DOHH2 (cell line): ENCODE data around the gene TMEM140.

Source experiments
- H3F3A ChIP-seq: fragments of 200-600 bp; sonication (generic), shearing (Covaris generic); 2 replicates; pipeline ENCODE4 v1.6.0; 2016; ENCODE audit warnings: antibody characterized with exemption, mild to moderate bottlenecking; ENCODE audit not compliant: control insufficient read depth, insufficient read depth
- H3K27ac ChIP-seq: fragments of 200-600 bp; sonication (generic); 2 replicates; pipeline ENCODE4 v1.5.1; 2014; ENCODE audit warnings: low read depth, mild to moderate bottlenecking, low read length, moderate library complexity
- H3K27me3 ChIP-seq: fragments of 200-600 bp; sonication (generic); 2 replicates; pipeline ENCODE4 v1.6.1; 2014; ENCODE audit warnings: mild to moderate bottlenecking, low read length, mixed read lengths; ENCODE audit not compliant: control insufficient read depth
- H3K36me3 ChIP-seq: fragments of 200-600 bp; sonication (generic); 2 replicates; pipeline ENCODE4 v1.6.1; 2014; ENCODE audit warnings: mild to moderate bottlenecking, low read length, moderate library complexity, mixed read lengths; ENCODE audit not compliant: control insufficient read depth
- H3K4me1 ChIP-seq: fragments of 200-600 bp; sonication (generic); 2 replicates; pipeline ENCODE4 v1.6.1; 2014; ENCODE audit warnings: mild to moderate bottlenecking, low read length, mixed read lengths; ENCODE audit not compliant: control insufficient read depth
- H3K4me2 ChIP-seq: fragments of 200-600 bp; sonication (generic); 2 replicates; pipeline ENCODE4 v1.6.0; 2014; ENCODE audit warnings: mild to moderate bottlenecking, low read length, moderate library complexity
- H3K4me3 ChIP-seq: fragments of 200-600 bp; sonication (generic); 2 replicates; pipeline ENCODE4 v1.5.1; 2014; ENCODE audit warnings: mild to moderate bottlenecking, low read length, mixed read lengths
- H3K79me2 ChIP-seq: fragments of 200-600 bp; sonication (generic); 2 replicates; pipeline ENCODE4 v1.6.1; 2014; ENCODE audit warnings: mild to moderate bottlenecking, low read length, mixed read lengths; ENCODE audit not compliant: control insufficient read depth
- H3K9me2 ChIP-seq: fragments of 200-600 bp; sonication (generic); replicated peaks from 2 replicates; pipeline ENCODE4 v1.6.1; 2014; ENCODE audit warnings: mild to moderate bottlenecking, low read length, mixed read lengths; ENCODE audit not compliant: control insufficient read depth
- H3K9me3 ChIP-seq: fragments of 200-600 bp; sonication (generic); 2 replicates; pipeline ENCODE4 v1.6.1; 2014; ENCODE audit warnings: antibody characterized with exemption, low read length, mixed read lengths; ENCODE audit not compliant: control insufficient read depth, insufficient read depth
- H4K20me1 ChIP-seq: fragments of 200-600 bp; sonication (generic); 2 replicates; pipeline ENCODE4 v1.6.0; 2014; ENCODE audit warnings: low read depth, mild to moderate bottlenecking, antibody characterized with exemption, low read length, moderate library complexity; ENCODE audit not compliant: control insufficient read depth, insufficient read depth
- CTCF ChIP-seq: fragments of 200-600 bp; sonication (generic); IDR thresholded peaks from one replicate; pipeline ENCODE4 v1.5.1; 2014; ENCODE audit warnings: antibody characterized with exemption, mild to moderate bottlenecking, low read depth, low read length; ENCODE audit not compliant: poor library complexity, severe bottlenecking
- EZH2phosphoT487 ChIP-seq: fragments of 200-600 bp; sonication (generic); IDR thresholded peaks from 2 replicates; pipeline ENCODE4 v1.6.1; 2017; ENCODE audit warnings: borderline replicate concordance, mild to moderate bottlenecking, antibody characterized with exemption, low read length, moderate library complexity, mixed read lengths

TMEM140 gene

GRCh38 chr7:135199439-135199838 is 51.6 kb downstream of the TMEM140 start:
- Histone ChIP-seq H3K4me3 (no peak overlapping the region), H3K9me2 (no peaks in the 10 kb centered on the region), H4K20me1 (no peaks in the 10 kb centered on the region), H3K4me1 (no peaks in the 10 kb centered on the region), H3K9me3 (no peaks in the 10 kb centered on the region), H3K79me2 (no peaks in the 10 kb centered on the region), H3K4me2 (no peak overlapping the region), H3K27me3 (no peaks in the 10 kb centered on the region), H3F3A (no peaks in the 10 kb centered on the region), H3K27ac (no peak overlapping the region), H3K36me3 (peaks cover 49% of the 10 kb centered on the region)
- TF ChIP-seq EZH2phosphoT487: no peak
- no peak for TF ChIP-seq CTCF

- no peaks in the 10 kb centered on the region for H3F3A ChIP-seq
- H3K27ac ChIP-seq: no peak overlapping the region
- H4K20me1 ChIP-seq: no peaks in the 10 kb centered on the region
- TF ChIP-seq EZH2phosphoT487 (no peak), CTCF (no peak)
- no peaks in the 10 kb centered on the region for H3K9me3 ChIP-seq
- H3K4me3 ChIP-seq: no peak overlapping the region
- peaks cover 47% of the 10 kb centered on the region for H3K36me3 ChIP-seq
- H3K27me3 ChIP-seq: no peaks in the 10 kb centered on the region
- H3K79me2 ChIP-seq: no peaks in the 10 kb centered on the region
- no peak overlapping the region for H3K4me2 ChIP-seq
- no peaks in the 10 kb centered on the region for H3K9me2 ChIP-seq
- peaks cover 10% of the 10 kb centered on the region for H3K4me1 ChIP-seq
Observed at GRCh38 chr7:135200821-135201331, 53.0 kb downstream of the TMEM140 start.

- no peaks in the 10 kb centered on the region for H3K79me2 ChIP-seq
- H3F3A ChIP-seq: no peaks in the 10 kb centered on the region
- H3K27me3 ChIP-seq: no peaks in the 10 kb centered on the region
- peaks cover 42% of the 10 kb centered on the region for H3K36me3 ChIP-seq
- TF ChIP-seq CTCF: no peak
- no peak for TF ChIP-seq EZH2phosphoT487
- H3K4me2 ChIP-seq: no peak overlapping the region
- H4K20me1 ChIP-seq: no peaks in the 10 kb centered on the region
- no peaks in the 10 kb centered on the region for H3K9me2 ChIP-seq
- no peak overlapping the region for H3K27ac ChIP-seq
- H3K9me3 ChIP-seq: no peaks in the 10 kb centered on the region
- no peak overlapping the region for H3K4me3 ChIP-seq
- peaks cover 12% of the 10 kb centered on the region for H3K4me1 ChIP-seq
Observed at GRCh38 chr7:135201350-135201749, 53.5 kb downstream of the TMEM140 start.
